HFF-Myc (cell line): ENCODE data around the gene TAS2R1.
"Not testable (repeated sequence)": the region's sequence is repeated elsewhere in the genome, so short reads cannot be mapped to it uniquely, and the experiment has no call there.

ENCODE experiments used
- DNase-seq: peaks from one replicate; pipeline ENCODE4 v3.0.0-alpha.2; 2011; ENCODE audit warnings: low read depth; ENCODE audit errors: extremely low read depth
- H3K4me3 ChIP-seq: replicated peaks from 2 replicates; pipeline ENCODE4 v1.5.1; 2011; ENCODE audit warnings: low read depth, mild to moderate bottlenecking, control low read depth, low read length
- TF ChIP-seq, protein P1 (sequence below): IDR thresholded peaks from 2 replicates; pipeline ENCODE4 v1.5.1; 2012; ENCODE audit warnings: mild to moderate bottlenecking, low read depth, low read length, control low read depth; ENCODE audit errors: missing control alignments

TAS2R1 gene

DNA sequence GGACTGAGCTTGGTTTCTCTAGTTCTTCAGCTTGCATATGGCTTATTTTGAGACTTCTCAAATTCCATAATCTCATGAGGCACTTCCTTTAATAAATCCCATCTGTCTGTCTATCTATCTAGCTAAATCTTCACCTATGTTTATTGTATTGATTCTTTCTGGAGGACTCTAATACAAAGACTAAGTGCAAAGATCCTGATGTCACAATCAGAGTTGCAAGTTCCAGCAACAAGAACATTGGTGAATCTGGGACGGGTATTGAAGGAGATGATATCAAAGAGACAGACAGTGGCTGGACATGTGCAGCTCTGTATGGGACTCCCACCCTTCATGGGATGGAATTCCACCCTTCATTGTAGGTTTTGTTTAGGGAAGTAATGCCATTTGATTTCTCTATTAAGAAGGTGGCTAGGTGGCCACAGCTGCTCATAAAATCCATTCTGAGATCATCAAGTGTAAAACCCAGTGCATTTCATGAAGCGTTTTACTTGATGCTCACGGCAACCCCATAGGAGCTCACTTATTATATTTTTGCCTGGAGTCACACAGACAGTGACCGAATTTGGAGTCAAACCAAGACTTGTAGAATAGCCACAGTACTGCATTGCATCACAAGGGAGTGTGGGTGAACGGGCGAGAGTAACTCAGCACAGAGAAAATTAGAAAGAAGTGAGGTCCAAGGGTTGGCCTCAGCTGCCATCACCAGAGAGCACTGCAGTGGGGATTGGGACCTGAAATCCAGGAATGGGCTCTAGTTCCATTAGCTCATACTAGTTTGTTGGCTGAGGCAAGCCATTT, 24.9 kb downstream of the TAS2R1 start:
- no peak overlapping the region for H3K4me3 ChIP-seq
- no peak for DNase-seq
- TF ChIP-seq, protein P1, sequence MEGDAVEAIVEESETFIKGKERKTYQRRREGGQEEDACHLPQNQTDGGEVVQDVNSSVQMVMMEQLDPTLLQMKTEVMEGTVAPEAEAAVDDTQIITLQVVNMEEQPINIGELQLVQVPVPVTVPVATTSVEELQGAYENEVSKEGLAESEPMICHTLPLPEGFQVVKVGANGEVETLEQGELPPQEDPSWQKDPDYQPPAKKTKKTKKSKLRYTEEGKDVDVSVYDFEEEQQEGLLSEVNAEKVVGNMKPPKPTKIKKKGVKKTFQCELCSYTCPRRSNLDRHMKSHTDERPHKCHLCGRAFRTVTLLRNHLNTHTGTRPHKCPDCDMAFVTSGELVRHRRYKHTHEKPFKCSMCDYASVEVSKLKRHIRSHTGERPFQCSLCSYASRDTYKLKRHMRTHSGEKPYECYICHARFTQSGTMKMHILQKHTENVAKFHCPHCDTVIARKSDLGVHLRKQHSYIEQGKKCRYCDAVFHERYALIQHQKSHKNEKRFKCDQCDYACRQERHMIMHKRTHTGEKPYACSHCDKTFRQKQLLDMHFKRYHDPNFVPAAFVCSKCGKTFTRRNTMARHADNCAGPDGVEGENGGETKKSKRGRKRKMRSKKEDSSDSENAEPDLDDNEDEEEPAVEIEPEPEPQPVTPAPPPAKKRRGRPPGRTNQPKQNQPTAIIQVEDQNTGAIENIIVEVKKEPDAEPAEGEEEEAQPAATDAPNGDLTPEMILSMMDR = no peak

DNA sequence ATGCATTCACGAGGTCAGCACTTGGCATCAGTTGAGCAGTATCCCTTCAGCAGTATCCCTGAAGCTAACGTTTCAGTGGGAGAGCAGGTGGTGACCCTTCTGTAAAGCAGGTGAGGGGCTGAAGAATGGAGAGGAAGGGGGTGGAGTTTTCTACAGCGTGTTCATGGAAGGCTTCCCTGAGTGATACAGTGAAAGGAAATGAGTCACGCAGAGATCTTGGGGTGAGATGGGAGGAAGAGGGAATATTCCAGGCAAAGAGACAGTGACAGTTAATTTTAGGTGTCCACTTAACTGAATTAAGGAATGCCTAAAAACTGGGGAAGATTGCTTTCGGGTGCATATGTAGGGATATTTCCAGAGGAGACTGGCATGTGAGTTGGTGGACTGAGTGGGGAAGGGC, 25.7 kb downstream of the TAS2R1 start:
- TF ChIP-seq, protein P1 = no peak
- H3K4me3 ChIP-seq = no peak overlapping the region
- no peak for DNase-seq

DNA sequence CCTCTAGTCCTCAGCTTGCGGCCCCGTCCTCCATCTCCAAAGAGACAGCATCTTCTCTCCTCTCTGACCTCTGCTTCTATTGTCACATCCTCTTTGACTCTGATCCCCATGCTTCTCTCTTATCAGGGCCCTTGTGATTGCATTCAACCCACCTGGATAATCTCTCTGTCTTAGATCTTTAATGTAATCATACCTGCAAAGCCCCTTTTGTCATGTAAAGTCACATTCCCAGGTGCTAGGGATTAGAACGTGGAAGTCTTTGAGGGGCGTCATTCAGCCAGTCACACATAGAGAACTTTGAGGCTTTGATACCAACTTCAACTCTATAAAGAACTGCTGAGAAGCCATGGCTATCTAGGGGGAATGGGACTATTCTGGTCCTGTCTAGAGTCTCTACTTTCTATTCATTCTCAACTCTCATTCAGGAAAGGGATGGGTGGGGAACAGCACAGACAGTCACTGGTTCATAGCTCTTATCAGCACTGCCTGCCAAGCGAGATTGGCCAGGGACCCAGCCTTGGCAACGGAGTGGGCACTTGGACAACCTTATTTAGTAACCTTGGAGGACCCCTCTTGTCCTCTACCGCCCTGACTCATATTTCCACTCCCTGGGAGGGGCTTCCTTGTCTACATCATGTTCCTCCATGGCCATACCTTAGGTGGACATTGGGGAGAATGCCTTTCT, 29.0 kb downstream of the TAS2R1 start:
- TF ChIP-seq, protein P1 = no peak
- no peak for DNase-seq
- no peak overlapping the region for H3K4me3 ChIP-seq

DNA sequence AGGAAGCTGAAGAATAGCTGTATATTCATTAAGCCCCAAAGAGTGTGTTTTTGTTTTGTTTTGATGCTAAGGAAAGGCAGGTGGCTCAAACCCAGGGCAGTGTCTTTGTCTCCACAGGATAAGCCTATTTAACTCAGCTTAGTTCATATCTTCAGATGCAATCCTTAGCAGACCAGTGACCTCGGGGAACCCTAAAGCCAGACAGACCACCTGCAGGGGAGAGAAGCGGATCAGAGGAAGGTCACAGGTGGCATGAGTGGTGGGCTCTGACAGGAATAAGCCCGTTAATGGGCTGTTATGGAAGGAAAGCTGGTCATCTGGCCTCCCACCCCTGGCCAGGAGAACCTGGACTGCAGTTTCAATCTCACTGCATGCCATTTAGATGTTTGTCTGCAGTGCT, 30.8 kb downstream of the TAS2R1 start:
- no peak overlapping the region for H3K4me3 ChIP-seq
- DNase-seq = no peak
- TF ChIP-seq, protein P1 = no peak

DNA sequence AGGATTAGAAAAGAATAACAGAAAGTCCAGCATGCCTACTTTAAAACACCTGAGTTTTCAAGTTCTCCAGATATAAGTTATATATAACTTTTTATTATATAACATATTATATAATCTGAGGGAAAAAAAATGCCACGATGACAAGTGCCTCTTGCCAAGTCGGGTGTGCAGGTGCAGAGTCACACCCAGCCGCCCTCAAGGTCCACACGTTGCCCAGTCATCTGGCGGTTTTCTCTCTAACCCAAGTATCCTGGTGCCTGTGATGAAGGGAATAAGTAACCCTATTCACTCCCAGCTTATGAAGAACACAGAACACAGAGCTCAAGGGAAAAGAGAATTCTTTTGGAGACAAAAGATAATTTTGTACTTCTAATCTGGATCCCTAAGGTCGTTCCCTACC, 31.8 kb downstream of the TAS2R1 start:
- not testable (repeated sequence) for DNase-seq, H3K4me3 ChIP-seq

DNA sequence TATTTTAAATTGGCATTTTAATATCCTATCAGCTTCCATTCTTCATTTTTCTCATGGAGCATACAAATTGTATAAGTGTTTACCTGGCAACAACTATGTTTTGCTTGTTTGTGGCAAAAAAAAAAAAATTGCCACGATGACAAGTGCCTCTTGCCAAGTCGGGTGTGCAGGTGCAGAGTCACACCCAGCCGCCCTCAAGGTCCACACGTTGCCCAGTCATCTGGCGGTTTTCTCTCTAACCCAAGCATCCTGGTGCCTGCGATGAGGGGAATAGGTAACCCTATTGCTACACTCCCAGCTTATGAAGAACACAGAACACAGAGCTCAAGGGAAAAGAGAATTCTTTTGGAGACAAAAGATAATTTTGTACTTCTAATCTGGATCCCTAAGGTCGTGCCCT, 32.8 kb downstream of the TAS2R1 start:
- not testable (repeated sequence) for H3K4me3 ChIP-seq, DNase-seq

DNA sequence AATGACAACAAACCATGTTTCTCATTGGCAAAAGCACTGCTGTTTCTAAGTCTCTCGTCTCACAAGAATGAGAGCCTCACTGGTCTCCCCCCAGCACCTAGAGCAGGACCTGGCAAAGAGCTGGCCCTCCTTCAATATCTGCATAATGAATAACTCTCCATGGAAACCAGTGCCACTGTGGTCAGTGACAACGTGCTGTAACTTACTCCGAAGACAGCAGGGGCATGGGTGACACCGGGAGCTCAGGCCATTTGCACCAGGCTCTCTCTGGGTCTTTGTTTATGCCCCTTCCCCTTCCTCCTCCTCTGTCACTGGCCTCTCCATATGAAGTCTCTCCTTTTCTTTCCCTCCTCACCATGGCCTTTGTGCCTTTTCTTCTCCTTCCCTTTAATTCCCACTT, 33.3 kb downstream of the TAS2R1 start:
- TF ChIP-seq, protein P1 = no peak
- no peak for DNase-seq
- no peak overlapping the region for H3K4me3 ChIP-seq

DNA sequence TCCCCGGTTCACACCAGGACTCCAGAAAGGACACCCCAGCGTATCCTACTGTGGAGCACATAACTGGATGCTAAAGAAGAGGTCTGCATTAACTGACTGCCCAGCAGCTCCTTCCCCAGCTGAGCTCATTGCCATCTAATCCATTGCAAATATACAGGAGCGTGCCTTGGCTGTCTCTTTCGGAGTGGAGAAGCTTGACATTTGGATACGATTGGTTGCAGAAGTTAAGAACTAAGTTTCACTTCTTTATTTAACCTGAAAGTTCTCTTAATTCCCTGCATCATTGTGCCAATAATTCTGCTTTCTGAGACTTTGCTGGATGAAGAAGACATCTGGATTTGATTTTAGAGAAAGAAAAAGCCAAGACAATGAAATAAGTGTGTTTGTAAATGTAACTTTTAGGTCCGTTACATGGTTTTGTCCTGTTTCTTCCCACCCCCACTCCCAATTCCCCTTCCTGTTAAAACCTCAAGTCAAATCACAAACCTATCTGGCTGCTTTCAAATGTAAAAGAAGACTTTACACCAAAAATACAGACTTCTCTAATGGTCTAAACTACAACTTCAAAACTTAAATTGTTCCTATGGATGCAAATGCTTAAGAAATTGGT, 33.9 kb downstream of the TAS2R1 start:
- peak overlapping the region; percentile 12; the same call in 1 of the 2 replicates for H3K4me3 ChIP-seq
- peak; percentile 39 for DNase-seq
- TF ChIP-seq, protein P1 = no peak
